Activated CD8-positive, alpha-beta T cell treated with anti-CD3 and anti-CD28 coated beads for 36 hours (primary cell): ENCODE results near the gene GLO1. TPM values are rescaled to one million over a fixed set of nuclear protein-coding genes. Genes with fewer than 3 reads are reported as not detected.
A peak's percentile ranks its signal among the peaks of the same experiment; 100 is the strongest.

Experiments
- ATAC-seq: fragments of 200-7000 bp; cut with Tn5 transposase; one replicate; pipeline ENCODE4 v1.10.0; 2021; ENCODE audit warnings: mild to moderate bottlenecking, moderate library complexity
- CTCF ChIA-PET: fragments of 350-600 bp; sonication (Branson Sonifier 250); formaldehyde crosslinking; loops from one replicate; lab custom pipeline; 2021; ENCODE audit warnings: antibody characterized with exemption; lab: Charles Lee
- POLR2A ChIA-PET: fragments of 350-600 bp; sonication (Branson Sonifier 250); formaldehyde crosslinking; loops from one replicate; lab custom pipeline; 2021; ENCODE audit warnings: antibody characterized with exemption; lab: Charles Lee
- DNase-seq: peaks from one replicate; pipeline ENCODE4 v3.0.0-alpha.2; 2020
- H3K27ac Mint-ChIP-seq: one replicate; pipeline ENCODE4 v1.8.0; 2021; ENCODE audit warnings: mild to moderate bottlenecking, mixed read lengths
- H3K27me3 Mint-ChIP-seq: one replicate; pipeline ENCODE4 v1.8.0; 2021; ENCODE audit warnings: mixed read lengths
- H3K36me3 Mint-ChIP-seq: one replicate; pipeline ENCODE4 v1.8.0; 2021; ENCODE audit warnings: low read depth, mixed read lengths
- H3K4me1 Mint-ChIP-seq: one replicate; pipeline ENCODE4 v1.8.0; 2021; ENCODE audit warnings: low read depth, mixed read lengths
- H3K4me3 Mint-ChIP-seq: one replicate; pipeline ENCODE4 v1.8.0; 2021; ENCODE audit warnings: mild to moderate bottlenecking, moderate library complexity, mixed read lengths
- H3K9me3 Mint-ChIP-seq: one replicate; pipeline ENCODE4 v1.8.0; 2021; ENCODE audit warnings: mixed read lengths
- intact Hi-C: fragments of 100-400 bp; cut with micrococcal nuclease; formaldehyde crosslinking; loops from one replicate; pipeline ENCODE4 v1.10.0; 2022
- total RNA-seq, 2 experiments: library from RNA; stranded (reverse); gene quantifications; one replicate each; pipeline ENCODE4 v1.2.3, GENCODE V29; 2021
- TF ChIP-seq, protein P1 (sequence below): fragments of 200-600 bp; IDR thresholded peaks from one replicate; pipeline ENCODE4 v1.8.0; 2022; ENCODE audit warnings: antibody characterized with exemption, mild to moderate bottlenecking

Gene GLO1
- total RNA-seq, 2 experiments from 2014 or later = 135 to 142 TPM

DNA sequence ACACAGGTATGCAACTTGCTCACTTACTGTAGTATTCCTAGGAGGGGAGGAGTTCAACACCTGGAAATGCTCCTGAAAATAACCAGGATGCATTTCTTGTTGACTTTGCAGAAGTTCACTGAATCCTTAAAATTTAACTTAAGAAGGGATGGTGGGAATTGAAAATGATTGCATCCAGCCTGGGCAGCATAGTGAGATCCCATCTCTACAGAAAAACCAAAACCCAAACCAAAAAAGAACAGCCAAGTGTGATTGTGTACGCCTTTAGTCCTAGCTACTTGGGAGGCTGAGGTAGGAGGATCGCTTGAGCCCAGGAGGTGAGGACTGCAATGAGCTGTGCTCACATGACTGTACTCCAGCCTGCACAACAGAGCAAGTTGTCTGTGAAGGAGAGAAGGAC is 13.9 kb upstream of the GLO1 start:
- Mint-ChIP-seq H3K4me3 (no peak overlapping the region), H3K9me3 (peaks cover 3% of the 10 kb centered on the region), H3K4me1 (peaks cover 15% of the 10 kb centered on the region), H3K27ac (no peak overlapping the region), H3K27me3 (peaks cover 28% of the 10 kb centered on the region), H3K36me3 (peaks cover 3% of the 10 kb centered on the region)
- POLR2A ChIA-PET = no interaction called here
- intact Hi-C loops = no loop called here
- DNase-seq (no peak), ATAC-seq (no peak)
- TF ChIP-seq, protein P1, sequence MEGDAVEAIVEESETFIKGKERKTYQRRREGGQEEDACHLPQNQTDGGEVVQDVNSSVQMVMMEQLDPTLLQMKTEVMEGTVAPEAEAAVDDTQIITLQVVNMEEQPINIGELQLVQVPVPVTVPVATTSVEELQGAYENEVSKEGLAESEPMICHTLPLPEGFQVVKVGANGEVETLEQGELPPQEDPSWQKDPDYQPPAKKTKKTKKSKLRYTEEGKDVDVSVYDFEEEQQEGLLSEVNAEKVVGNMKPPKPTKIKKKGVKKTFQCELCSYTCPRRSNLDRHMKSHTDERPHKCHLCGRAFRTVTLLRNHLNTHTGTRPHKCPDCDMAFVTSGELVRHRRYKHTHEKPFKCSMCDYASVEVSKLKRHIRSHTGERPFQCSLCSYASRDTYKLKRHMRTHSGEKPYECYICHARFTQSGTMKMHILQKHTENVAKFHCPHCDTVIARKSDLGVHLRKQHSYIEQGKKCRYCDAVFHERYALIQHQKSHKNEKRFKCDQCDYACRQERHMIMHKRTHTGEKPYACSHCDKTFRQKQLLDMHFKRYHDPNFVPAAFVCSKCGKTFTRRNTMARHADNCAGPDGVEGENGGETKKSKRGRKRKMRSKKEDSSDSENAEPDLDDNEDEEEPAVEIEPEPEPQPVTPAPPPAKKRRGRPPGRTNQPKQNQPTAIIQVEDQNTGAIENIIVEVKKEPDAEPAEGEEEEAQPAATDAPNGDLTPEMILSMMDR = no peak
- CTCF ChIA-PET = interaction anchor here (0.8 kb wide), 1 partner anchor 19 kb away, joined by 3 read pairs; no protein-coding TSS in a partner anchor

- ChIA-PET CTCF (interaction anchor here (0.6 to 1.3 kb wide), 3 partner anchors 9 to 1042 kb away, joined by 3 read pairs; no protein-coding TSS in a partner anchor), POLR2A (no interaction called here)
- intact Hi-C loops = no loop called here
- Mint-ChIP-seq H3K27me3 (peaks cover 20% of the 10 kb centered on the region), H3K9me3 (no peaks in the 10 kb centered on the region), H3K27ac (peak within 1 kb of the TSS; percentile 59), H3K4me3 (peak within 1 kb of the TSS; percentile 47), H3K36me3 (no peaks in the 10 kb centered on the region), H3K4me1 (peaks cover 15% of the 10 kb centered on the region)
- TF ChIP-seq, protein P1 = no peak
- DNase-seq (peak; percentile 57), ATAC-seq (peak; percentile 73)
Measured at GRCh38 chr6:38715016-38715689, 12.2 kb upstream of the GLO1 start, which contains the start of gene DNAH8. DNAH8 (plus strand) TSS chr6:38715311; CDS start chr6:38722810, 7,499 bp downstream.

DNA sequence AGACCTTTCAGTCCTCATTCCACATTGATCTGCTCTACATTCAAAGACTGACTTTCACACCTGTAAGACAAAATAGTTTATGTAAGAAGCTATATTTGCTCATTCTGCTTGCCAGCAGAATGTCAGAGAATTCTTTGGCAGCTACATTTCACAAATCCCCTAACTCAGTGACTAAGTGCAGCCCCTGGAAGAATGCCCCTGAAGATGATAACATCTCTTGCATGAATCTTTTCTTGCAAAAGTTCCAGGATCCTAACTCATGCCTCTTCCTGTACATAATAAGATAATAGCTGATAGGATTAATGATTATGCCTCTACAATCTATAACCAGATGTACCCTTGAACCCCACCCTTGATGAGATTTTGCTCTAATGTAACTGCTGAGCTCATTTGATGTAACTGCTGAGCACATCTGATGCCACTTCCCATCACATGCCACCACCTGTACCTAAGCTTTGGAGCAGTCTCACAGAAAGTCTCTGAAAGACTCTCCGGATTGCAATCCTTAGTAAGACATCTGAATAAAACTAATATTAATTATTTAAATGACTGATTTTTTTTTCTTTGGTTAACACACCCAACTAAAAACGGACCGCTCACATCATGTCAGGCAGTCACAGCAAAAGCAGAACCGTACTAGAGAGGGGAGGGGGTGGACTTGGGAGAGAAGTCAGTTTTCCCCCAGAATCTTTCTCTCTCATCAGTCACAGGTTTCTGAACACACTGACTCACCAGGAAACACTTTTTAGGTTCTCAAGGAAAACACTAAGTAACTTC is 11.5 kb upstream of the GLO1 start:
- Mint-ChIP-seq H3K4me1 (peaks cover 15% of the 10 kb centered on the region), H3K27ac (peak overlapping the region; percentile 59)
- intact Hi-C loops = no loop called here

GRCh38 chr6:38713812-38714211 is 10.9 kb upstream of the GLO1 start:
- no peak overlapping the region for H3K4me3 Mint-ChIP-seq

More for the DNA sequence above, 11.5 kb upstream of the GLO1 start:
- H3K27me3 Mint-ChIP-seq = peaks cover 18% of the 10 kb centered on the region
- peak overlapping the region; percentile 47 for H3K4me3 Mint-ChIP-seq
- H3K36me3 Mint-ChIP-seq = no peaks in the 10 kb centered on the region
- no peaks in the 10 kb centered on the region for H3K9me3 Mint-ChIP-seq
- CTCF ChIA-PET = interaction anchor here (0.7 to 1.6 kb wide), 5 partner anchors 8 to 187 kb away, joined by 3 to 7 read pairs (median 3); partner anchors contain the start of gene GLO1
- DNase-seq (peak; percentile 15), ATAC-seq (peak; percentile 61)
- TF ChIP-seq, protein P1 = no peak
- POLR2A ChIA-PET = interaction anchor here (1.2 kb wide), 1 partner anchor 11 kb away, joined by 3 read pairs; the partner anchor contains the start of gene GLO1

More at GRCh38 chr6:38713812-38714211, 10.9 kb upstream of the GLO1 start:
- intact Hi-C loops = no loop called here
- no peaks in the 10 kb centered on the region for H3K9me3 Mint-ChIP-seq
- H3K4me1 Mint-ChIP-seq = peaks cover 15% of the 10 kb centered on the region
- peak overlapping the region; percentile 73 for H3K27ac Mint-ChIP-seq
- ChIA-PET CTCF (interaction anchor here (0.7 to 1.6 kb wide), 4 partner anchors 8 to 187 kb away, joined by 3 to 7 read pairs (median 3); partner anchors contain the start of gene GLO1), POLR2A (interaction anchor here (1.2 kb wide), 2 partner anchors 11 to 74 kb away, joined by 3 read pairs; partner anchors contain the start of genes BTBD9 and GLO1)
- H3K36me3 Mint-ChIP-seq = no peaks in the 10 kb centered on the region
- ATAC-seq (peak; percentile 77), DNase-seq (peak; percentile 78)
- TF ChIP-seq, protein P1 = no peak
- peaks cover 12% of the 10 kb centered on the region for H3K27me3 Mint-ChIP-seq
